Epithelial cell of esophagus (primary cell): ENCODE measurements around the gene BTG2.

Experiments
- DNase-seq: peaks from one replicate; pipeline ENCODE4 v3.0.0; 2010; ENCODE audit warnings: low read depth
- H3K4me3 ChIP-seq: 2 replicates; pipeline ENCODE4 v1.5.1; 2011; ENCODE audit warnings: mild to moderate bottlenecking, low read length, control low read depth
- TF ChIP-seq, protein P1 (sequence below): IDR thresholded peaks from 2 replicates; pipeline ENCODE4 v1.5.1; 2011; ENCODE audit warnings: low read depth, mild to moderate bottlenecking, low read length, control low read depth, inconsistent platforms; ENCODE audit not compliant: insufficient read depth; ENCODE audit errors: missing control alignments

Gene BTG2

DNA sequence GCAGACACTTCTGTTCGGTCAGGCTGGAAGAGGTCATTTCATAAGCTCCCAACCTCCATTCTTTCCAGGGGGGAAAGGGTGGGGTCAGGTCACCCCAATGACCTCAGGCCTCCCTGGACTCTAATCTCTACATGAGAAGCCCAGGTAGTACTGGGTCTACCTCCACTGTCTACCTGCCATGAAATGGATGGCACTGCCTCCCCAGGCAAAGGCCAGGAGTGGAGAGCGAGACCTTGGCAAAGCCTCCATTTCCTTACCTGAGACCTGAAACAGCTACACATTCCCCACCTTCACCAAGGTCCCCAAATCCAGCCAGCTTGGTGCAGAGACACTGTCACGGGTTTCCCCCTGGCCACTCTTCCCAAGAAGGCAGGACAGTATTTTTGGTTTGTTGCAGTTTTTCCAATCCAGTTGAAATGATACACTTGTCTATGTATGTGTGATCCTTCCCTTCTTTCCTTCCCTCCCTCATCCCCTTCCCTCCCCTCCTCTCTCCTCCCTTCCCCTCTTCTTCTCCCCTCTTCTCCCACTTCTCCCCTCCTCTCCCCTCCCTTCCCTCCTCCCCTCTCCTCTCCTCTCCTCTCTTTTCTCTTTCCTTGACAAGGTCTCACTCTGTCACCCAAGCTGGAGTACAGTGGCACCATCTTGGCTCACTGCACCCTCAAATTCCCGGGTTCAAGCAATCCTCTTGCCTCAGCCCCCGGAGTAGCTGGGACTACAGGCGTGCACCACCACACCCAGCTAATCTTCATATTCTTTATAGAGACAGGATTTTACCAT, 16.1 kb downstream of the BTG2 start:
- TF ChIP-seq, protein P1, sequence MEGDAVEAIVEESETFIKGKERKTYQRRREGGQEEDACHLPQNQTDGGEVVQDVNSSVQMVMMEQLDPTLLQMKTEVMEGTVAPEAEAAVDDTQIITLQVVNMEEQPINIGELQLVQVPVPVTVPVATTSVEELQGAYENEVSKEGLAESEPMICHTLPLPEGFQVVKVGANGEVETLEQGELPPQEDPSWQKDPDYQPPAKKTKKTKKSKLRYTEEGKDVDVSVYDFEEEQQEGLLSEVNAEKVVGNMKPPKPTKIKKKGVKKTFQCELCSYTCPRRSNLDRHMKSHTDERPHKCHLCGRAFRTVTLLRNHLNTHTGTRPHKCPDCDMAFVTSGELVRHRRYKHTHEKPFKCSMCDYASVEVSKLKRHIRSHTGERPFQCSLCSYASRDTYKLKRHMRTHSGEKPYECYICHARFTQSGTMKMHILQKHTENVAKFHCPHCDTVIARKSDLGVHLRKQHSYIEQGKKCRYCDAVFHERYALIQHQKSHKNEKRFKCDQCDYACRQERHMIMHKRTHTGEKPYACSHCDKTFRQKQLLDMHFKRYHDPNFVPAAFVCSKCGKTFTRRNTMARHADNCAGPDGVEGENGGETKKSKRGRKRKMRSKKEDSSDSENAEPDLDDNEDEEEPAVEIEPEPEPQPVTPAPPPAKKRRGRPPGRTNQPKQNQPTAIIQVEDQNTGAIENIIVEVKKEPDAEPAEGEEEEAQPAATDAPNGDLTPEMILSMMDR = no peak
- no peak overlapping the region for H3K4me3 ChIP-seq
- DNase-seq = no peak

DNA sequence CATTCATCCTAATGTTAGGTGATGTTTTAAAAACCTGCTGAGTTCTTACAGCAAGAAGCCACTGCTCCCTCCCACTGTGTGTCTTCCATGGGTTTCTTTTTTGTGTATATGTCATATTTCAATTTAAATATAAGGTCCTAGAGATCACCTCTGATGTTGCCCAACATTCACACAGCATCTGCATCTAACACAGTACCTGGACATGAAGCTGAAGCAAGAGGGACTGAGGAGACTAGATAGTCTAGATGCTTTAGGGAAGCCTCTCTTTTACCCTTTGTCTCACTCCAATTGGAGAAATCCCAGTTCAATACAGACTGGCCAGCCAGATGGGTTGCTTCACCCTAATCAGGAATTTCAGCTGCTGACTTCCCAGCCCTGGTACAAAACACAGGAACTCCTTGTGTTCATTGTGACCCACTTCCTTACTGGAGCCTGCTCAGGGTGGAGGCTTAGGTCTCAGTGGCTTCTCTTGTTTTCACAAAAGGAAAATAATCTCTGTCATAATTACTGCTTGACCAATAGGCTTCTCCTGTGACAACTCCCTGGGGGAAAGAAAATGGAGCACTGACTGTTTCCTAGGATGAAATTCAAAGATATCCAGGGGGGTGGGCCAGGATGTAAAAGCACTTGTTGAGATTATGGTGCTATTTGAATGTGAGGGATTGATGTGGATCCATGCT, 17.3 kb downstream of the BTG2 start:
- no peak overlapping the region for H3K4me3 ChIP-seq
- TF ChIP-seq, protein P1 = no peak

DNA sequence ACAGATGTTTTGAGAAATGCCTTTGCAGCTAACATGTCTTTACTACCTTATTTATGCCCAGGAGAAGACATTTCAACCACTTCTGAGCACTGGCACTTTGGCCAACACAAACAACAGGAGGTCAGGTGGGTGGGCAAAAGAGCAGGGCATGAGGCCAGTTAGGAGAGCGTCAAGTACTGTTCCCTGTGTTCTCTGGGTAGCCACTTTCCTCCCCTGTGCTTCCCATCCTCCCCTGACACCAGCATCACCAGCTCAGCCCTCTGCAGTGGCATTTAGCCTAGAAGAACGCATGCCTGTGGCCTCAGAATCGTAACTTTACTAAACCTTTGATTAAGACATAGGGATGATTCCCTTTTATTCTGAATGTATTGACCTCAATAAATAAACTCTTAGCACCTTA, 18.3 kb downstream of the BTG2 start:
- TF ChIP-seq, protein P1 = no peak
- no peak overlapping the region for H3K4me3 ChIP-seq
- DNase-seq = no peak

More for the DNA sequence above, 17.3 kb downstream of the BTG2 start:
- DNase-seq = no peak

DNA sequence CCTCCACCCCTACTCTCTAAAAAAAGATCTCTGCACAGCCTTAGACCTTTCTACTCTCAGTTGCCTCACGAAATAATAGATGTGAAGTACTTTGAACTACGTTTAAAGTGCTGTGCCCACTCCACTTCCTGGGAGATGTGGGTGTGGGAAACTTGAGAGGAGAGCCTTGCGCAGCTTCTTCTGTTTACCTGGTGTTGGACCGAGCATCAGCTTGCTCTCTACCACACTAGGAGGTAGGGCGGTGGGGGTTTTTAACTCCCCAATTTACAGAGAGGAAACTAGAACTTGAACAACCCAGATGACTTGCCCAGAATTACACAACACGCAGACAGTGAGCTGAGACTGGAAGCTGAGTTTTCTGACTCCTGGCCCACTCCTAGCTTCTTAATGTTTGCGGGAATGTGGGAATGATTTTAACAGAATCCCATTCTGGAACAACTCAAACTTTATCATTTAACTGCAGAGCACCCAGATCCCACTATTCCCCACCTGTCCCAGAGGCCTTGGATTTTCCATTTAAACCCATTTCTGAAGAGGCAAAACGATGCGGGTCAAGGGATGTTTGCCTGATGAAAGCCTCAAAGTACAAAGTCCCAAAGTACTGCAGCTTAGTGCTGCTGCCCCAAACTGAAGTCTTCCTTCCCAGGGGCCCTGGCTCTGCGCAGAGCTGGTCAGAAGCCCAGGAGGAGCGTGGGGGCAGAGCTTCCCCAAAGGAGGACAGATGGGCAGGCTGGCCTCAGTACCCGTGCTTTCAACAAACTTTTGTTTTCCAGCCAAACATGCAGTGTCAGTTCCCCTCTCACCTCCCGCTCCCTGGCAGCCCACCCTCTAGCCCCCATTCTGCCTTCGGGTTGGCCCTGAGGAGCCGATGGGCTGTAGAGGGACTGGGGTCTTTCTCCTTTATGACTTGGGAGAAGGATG, 19.0 kb downstream of the BTG2 start:
- no peak for DNase-seq
- no peak overlapping the region for H3K4me3 ChIP-seq
- TF ChIP-seq, protein P1 = no peak

DNA sequence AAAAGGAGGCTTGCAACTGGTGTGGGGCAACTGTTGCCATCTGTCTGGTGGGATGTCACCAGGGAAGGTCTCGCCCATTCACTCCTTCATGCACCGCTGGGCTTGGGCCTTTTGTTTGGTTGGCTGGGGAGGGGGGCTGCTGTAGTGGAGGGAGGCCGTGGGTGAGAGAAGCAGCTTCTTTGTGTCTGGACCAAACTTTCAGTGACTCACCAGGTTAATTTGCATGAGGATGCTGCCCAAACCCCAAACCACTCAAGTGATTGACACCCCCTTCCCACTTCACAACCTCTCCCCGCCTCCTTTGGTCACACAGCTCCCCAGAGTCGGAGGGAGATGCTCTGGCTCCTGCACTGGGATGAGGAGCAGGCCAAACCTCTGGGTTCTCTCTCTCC, 19.7 kb downstream of the BTG2 start:
- DNase-seq = no peak
- H3K4me3 ChIP-seq = no peak overlapping the region
- TF ChIP-seq, protein P1 = no peak

DNA sequence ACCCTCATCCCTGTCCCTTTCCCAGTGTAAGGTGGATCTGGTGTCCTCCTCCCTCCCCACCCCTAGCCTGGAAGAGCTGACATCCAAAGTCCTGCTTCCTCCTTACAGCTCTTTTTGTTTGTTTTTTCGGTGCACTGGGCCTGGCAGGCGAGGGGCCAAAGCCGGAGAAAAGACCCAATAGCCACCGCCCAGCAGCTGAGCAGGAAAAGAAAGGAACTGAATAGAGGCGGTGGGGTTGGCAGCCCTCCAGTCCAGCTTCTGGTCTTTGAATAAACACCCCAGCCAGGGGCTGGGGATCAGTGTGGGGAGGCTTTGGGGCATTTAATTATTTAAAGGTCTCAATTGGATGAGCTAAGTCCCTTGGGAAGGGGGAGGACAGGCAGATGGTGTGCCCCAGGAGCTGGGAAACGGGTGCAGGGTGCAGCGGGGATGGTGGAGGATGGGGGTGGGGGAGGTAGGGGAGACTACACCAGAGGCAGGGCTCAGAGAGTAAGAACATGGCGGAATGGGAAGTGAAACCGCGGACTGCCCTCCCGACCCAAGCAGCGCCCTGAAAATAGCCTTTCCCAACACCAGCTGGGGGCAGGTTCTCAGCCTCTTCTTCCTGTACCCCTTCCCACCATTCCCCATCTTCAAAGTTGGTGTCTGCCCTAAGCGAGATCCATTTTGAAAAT, 20.2 kb downstream of the BTG2 start:
- TF ChIP-seq, protein P1 = no peak
- no peak for DNase-seq
- H3K4me3 ChIP-seq = no peak overlapping the region
